NCI-H1417 (cell line): Measurements from ENCODE around the gene PANK4.
"Not testable (repeated sequence)": the region's sequence is repeated elsewhere in the genome, so short reads cannot be mapped to it uniquely, and the experiment has no call there.

ENCODE experiments used
- DNase-seq, 3 experiments: peaks; one replicate each; lab custom pipeline; 2025; lab: John Stamatoyannopoulos, UW

Gene PANK4

GRCh38 chr1:2525920-2526823 lies at the start of gene PANK4:
TSS of gene PANK4 (minus strand) at chr1:2526596. CDS start at chr1:2526587, 9 bp downstream.
- DNase-seq = peak; percentile 86 to 93 (median 91)

GRCh38 chr1:2574350-2574749 lies 48.0 kb upstream of the PANK4 start:
- DNase-seq = no peak

DNA sequence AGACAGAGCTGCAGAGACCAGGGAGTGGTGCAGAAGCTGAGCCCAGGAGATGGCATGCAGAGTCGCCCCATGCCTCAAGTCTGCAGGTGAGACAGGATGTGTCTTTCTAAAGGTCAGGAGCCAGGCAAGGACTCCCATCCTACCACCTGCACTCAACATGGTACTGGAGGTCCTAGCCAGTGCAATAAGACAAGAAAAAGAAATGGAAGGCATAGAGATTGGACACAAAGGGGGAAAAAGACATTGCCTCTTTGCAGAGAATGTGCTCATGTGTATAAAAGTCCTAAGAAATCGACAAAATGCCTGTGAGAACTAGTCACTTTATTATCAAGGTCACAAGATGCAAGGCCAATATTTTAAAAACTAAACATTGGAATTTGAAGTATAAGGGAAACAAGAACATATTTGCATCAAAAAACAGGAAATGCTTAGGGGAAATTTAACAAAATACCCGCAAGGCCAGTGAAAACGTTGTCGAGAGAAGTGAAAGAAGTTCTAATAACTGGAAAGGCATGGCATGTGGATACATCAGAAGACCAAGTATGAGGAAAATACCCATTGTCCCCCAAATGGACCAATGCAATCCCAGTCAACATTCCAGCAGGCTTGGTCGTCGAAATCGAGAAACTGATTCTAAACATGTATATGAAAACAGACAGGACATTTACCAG lies 47.0 kb upstream of the PANK4 start:
- DNase-seq = no peak

- no peak for DNase-seq
Measured at GRCh38 chr1:2571348-2571747, 45.0 kb upstream of the PANK4 start.

DNA sequence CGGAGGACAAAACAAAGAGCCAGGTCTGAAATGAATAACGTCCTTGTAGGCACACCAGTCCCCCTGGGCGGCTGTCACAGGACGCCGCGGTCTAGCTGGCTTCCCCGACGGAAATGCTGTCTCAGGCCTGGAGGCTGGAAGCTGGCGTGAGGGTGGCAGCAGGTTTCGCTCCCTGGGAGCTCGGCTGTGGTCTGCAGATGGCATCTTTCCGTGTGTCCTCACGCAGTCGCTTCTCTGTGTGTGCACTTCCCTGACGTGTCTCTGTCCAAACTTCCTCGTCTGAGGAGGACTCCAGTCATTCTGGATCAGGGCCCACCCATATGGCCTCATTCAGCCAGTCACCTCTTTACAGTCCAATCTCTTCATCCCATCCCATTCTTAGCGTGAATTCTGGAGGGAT lies 43.9 kb upstream of the PANK4 start:
- no peak for DNase-seq

GRCh38 chr1:2569703-2570102 lies 43.3 kb upstream of the PANK4 start:
- DNase-seq = not testable (repeated sequence)

DNA sequence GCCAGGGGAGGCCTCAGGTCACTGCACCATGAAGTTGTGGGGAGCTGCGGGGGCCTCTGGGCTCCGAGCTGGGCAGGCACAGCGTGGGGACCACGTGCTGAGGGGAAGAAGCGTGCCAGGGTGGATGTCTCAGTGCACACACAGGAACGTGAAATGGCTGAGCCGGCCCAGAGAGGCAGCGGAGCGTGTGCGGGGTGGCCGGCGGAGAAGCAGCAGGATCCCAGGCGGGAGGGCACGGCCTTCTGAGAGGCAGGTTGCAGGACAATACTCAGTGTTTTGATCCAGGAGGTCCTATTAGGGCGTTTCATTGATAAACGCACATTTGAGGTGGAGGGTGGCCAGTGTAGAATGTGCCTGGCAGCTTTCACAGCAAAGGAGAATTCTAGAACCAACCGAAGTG lies 42.7 kb upstream of the PANK4 start:
- DNase-seq = no peak

GRCh38 chr1:2568187-2568816 lies 41.9 kb upstream of the PANK4 start:
- peak in 1 of 3 experiments; percentile 45 for DNase-seq

- DNase-seq = no peak
Measured at GRCh38 chr1:2567083-2567679, 40.8 kb upstream of the PANK4 start.

GRCh38 chr1:2566101-2567045 lies 40.0 kb upstream of the PANK4 start:
- no peak for DNase-seq

- DNase-seq = peak; percentile 40 to 74 (median 68)
Measured at GRCh38 chr1:2564815-2565374, 38.5 kb upstream of the PANK4 start.

- DNase-seq = no peak
Measured at GRCh38 chr1:2564006-2564814, 37.8 kb upstream of the PANK4 start.

GRCh38 chr1:2563205-2563604 lies 36.8 kb upstream of the PANK4 start:
- no peak for DNase-seq

DNA sequence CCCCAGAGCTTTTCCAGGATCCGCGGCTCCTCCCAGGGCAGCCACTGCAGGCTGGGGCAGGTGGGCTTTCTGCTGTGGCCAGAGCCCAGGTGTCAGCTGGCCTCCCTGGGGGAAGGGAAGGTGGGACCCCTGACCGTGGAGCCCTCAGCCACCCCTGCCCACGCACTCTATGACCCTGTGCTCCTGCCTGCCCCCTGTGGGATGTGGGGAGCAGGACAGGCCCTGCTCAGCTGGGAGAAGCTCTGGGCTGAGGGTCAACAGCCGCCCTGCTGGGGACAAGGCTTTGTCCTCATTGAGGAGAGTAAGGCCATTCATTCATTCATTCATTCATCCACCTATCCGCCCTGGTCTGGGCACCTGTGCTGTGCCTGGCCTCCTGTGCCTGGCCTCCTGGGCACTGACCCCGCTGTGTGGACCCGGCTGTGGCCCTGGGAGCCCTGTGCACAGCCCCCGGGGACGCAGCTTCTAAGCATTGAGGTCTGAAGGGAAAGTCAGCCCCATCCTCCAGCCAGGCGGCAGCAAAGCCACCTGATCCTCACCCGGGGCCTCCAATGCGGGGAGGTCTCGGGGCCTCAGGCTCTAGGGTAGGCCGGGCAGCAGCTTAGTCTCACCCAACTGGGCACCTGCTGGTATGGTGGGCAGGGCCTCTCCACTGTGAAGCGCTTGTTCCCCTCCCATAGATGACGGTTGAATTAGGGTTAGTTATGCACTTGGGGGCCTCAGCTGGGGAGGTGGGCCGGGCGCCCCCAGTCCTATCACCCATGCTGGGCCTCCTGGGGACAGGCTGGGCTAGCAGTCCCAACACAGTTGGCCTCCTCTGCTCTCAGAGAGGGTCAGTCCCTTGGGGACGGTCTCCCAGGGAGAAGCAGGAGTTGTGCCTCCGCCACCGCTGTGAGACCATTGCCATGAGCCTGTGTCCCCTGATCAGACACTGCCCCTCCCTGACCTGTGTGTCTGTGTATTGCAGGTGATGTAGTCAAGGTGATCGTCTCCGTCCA lies 35.8 kb upstream of the PANK4 start:
- DNase-seq = no peak

GRCh38 chr1:2561446-2561845 lies 35.0 kb upstream of the PANK4 start:
- DNase-seq = peak in 2 of 3 experiments; percentile 32 to 36

- no peak for DNase-seq
Measured at GRCh38 chr1:2560299-2561073, 34.1 kb upstream of the PANK4 start.

- DNase-seq = no peak
Measured at GRCh38 chr1:2559509-2560298, 33.3 kb upstream of the PANK4 start.
